HG03378 (cell line): ENCODE measurements around the gene MYOF.
"Not testable (repeated sequence)": the region's sequence is repeated elsewhere in the genome, so short reads cannot be mapped to it uniquely, and the experiment has no call there.

Experiments
- ATAC-seq: cut with Tn5 transposase; IDR thresholded peaks from one replicate; pipeline ENCODE4 v1.9.1; 2021; ENCODE audit warnings: mild to moderate bottlenecking, moderate library complexity; ENCODE audit not compliant: unreplicated experiment

MYOF gene

DNA sequence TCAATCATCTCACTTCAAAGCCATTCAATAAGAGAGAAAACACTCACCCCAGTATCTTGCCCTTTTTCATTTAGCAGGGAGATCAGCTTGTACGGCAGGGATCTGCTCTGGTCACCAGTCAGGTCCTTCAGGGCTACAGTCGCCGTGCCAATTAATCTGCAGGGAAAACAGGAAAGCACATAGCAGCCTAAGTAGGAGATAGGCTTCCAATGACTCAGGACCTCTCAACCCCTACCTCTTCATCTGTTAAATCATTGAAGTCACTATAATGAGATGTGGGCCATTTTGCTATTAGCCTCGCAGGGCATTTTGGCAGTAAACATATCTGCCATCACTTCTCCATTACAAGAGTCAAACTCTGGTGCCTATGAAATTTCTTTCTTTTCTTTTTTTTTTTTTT lies 50.8 kb downstream of the MYOF start:
- no peak for ATAC-seq

- no peak for ATAC-seq
Observed at GRCh38 chr10:93425861-93426260, 56.3 kb downstream of the MYOF start.

DNA sequence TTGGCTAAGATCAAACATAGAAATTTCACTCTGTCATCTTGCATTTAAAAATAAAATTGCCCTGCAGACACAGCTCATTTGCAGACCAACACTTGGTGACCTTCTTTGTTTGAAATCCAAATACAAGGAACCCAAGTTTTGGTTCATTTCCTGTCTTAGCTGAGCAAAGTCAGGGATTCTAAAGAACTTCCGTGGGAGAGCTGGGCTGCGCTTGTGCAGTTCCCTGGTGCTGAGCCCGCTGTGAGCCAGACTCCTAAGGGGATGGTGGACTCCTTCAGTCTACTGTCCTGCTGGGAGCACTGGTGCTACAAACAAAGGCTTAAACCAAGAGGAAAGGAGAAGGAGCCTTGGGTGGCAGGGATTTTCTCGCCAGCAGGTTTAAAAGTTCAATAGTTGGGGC lies 60.0 kb downstream of the MYOF start:
- ATAC-seq: no peak

- no peak for ATAC-seq
Observed at GRCh38 chr10:93420944-93421825, 60.9 kb downstream of the MYOF start.

DNA sequence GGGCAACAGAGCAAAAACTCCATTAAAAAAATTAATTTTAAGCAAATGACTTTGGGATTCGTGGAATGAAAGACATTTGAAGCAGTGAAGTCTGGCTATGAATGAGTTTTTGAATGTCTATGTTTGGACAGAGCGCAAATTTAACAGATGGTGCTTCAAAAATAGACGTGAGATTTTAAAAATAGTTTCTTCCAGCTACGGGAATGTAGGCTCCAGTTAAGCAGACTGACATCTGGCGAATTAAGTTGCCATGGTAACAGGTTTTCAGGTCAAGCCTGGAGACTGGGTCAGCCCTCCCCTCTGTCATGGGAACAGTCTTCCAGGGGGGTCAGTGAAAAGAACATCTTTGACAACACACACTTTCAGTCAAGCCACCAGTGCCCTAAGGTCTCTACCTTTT lies 62.0 kb downstream of the MYOF start:
- no peak for ATAC-seq

- not testable (repeated sequence) for ATAC-seq
Observed at GRCh38 chr10:93419016-93419415, 63.1 kb downstream of the MYOF start.

DNA sequence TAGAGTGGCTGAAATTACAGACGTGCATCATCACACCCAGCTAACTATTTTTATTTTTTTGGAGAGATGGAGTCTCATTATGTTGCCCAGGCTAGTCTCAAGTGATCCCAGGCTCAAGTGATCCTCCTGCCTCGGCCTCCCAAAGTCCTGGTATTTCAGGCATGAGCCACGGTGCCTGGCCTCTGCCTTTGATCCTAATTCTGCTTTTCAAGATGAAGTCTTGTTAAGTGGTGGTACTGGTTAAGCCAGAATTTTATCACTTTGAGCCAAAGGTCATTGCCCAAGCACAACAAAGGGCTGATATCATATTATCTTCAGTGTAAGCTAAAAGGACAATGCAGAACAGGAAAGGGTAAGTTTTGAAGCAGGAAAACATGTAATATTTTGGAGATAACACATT lies 64.2 kb downstream of the MYOF start:
- ATAC-seq: no peak

DNA sequence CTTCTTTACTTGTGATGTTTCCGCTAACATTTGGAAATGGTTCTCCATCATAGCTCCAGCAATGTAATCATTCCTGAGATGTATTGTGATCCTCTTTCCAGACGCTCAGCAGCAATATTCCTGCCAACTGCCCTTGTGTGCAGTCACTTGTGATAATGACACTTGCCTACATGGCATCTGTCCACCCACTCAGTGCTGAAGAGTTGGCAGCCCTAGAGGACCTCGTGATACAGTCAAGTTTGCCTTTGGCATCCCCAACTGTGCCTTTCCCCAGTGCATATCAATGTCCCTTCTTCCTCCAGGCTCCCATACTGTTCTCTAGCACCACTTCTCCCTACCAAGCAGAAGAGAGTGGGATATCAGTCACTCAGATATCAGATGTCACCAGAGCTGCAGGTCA lies 64.9 kb downstream of the MYOF start:
- no peak for ATAC-seq

- no peak for ATAC-seq
Observed at GRCh38 chr10:93416824-93417223, 65.3 kb downstream of the MYOF start.

DNA sequence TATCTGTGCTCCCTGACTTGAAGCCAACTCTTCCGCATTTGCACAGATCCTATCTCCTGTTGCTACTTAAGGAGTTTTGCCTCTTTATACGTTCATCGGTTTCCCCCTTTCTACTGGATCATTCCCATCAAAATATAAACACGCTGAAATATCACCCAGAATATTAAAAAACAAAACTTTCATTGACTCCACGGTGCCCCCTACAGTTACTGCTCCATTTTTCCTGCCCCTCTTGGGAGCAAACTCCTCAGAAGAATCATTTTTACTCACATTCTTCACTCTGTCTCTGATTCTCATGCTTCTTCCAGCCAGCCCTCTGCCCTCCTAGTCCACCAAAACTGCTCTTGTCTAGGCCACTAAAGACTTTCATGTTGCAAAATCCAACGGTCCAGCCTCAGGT lies 66.4 kb downstream of the MYOF start:
- ATAC-seq: no peak

DNA sequence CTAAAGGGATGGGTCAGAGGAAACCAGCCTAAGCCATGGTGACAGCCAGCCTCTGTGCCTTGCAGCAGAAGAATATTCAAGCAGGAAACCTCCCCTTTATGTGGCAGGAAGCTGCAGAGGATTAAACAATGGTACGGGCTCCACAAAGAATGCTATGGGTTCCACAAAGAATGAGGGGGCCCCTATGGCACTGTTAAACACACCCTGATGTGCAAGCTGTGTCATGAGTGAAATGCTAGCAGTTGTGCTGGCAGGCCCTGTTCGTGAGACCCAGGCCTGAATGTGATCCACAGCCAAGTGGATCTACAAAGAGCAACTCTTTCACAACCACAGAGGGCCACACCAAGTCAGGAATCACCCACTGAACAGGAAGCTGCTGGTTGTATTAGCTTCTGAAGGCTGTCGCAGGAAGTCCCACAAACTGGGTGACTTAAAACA lies 68.9 kb downstream of the MYOF start:
- ATAC-seq: no peak

GRCh38 chr10:93412801-93413200 lies 69.3 kb downstream of the MYOF start:
- ATAC-seq: no peak

- no peak for ATAC-seq
Observed at GRCh38 chr10:93410697-93411348, 71.3 kb downstream of the MYOF start.

GRCh38 chr10:93408783-93409182 lies 73.4 kb downstream of the MYOF start:
- no peak for ATAC-seq

DNA sequence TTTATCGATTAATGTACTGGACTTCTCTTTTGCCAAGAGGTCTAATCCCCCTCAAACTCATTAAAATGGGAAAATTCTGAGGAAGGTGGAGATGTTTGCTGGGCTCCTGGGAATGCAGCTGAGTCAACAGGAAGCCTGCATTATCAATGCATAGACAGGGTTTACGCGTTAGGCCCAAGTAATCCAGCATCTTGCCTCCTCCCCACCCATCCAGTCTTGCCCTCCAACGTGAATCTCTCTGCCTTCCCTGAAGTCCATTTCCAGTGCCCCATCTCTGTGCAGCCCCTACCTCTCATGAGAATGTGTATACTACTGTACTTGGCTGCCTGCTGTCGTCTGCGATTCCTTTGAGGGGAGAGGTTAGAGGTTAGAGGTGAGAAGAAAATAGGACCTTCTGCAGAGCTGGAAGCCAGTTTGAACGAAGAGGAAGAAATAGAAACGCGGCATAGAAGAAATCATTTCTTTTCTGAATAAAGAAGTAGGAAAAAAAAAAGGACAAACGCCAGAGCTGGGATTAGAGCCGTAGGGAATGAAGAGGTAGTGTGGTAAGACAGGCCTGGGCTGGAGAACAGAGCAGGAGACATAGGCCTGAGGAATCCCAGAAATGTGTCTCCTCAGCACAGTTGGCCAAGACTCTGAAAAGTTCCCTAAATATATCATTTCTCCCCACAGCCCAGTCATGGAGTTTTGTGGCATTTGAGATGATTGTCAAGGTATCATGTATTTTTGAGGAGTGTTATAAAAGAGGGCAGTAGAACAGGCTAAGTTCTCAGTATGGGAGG lies 75.6 kb downstream of the MYOF start:
- ATAC-seq: no peak

GRCh38 chr10:93404048-93404354 lies 78.1 kb downstream of the MYOF start:
- no peak for ATAC-seq

GRCh38 chr10:93403152-93404047 lies 78.7 kb downstream of the MYOF start:
- ATAC-seq: no peak

DNA sequence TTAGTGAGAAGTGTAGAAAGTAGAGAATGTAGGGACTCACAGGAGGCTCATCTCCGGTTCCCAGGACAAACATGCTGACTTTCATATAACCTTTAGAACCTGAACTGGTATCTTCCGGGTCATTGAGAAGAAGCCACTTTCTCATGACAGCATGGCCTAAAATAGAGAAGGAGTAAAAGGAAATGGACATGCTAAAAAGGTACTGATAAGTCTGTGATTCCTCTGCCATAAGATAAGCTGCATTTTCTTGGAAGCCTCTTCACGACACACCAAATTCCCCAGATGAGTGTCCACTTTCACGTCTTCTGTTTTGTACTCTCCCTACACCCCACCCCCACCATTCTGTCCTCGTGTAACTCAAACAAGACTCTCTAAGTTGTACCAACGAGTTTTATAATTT lies 79.9 kb downstream of the MYOF start:
- ATAC-seq: no peak

- no peak for ATAC-seq
Observed at GRCh38 chr10:93398528-93398927, 83.6 kb downstream of the MYOF start.

GRCh38 chr10:93397020-93397419 lies 85.1 kb downstream of the MYOF start:
- no peak for ATAC-seq

DNA sequence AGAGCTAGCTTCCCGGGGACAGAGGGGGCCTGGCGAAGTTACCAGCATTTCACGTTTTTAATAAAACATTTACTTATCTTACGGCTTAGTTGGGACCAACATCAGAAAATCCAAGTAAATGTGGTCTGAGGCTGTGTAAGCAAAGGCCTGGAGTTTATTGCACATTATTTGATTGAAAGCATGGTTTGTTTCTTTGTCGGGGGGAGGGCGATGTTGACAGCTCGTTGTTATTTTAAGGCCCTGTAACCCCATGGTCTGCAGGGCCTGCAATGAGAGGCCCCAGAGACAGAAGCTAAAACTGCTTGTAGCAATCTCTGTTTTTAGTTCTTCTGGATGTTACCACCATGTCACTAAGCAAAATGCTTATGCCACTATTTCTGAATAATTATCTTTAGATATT lies 88.9 kb downstream of the MYOF start:
- ATAC-seq: no peak
